Fibroblast of the aortic adventitia (primary cell): ENCODE measurements around the gene HTR3B. TPM values are rescaled to one million over a fixed set of nuclear protein-coding genes. Genes with fewer than 3 reads are reported as not detected.
A peak's percentile ranks its signal among the peaks of the same experiment; 100 is the strongest.

ENCODE experiments used
- DNase-seq: peaks from one replicate; pipeline ENCODE4 v3.0.0-alpha.2; 2010; ENCODE audit warnings: low read depth
- H3K4me3 ChIP-seq: 2 replicates; pipeline ENCODE4 v1.5.1; 2011; ENCODE audit warnings: low read depth, mild to moderate bottlenecking, control low read depth, low read length, moderate library complexity
- CTCF ChIP-seq: IDR thresholded peaks from 2 replicates; pipeline ENCODE4 v1.5.1; 2011; ENCODE audit warnings: mild to moderate bottlenecking, low read length, control low read depth, inconsistent platforms; ENCODE audit not compliant: insufficient read depth
- total RNA-seq: library from RNA; depleted of rRNA; stranded (reverse); fragments of >200 nt; gene quantifications from 2 replicates; pipeline ENCODE4 v1.2.3, GENCODE V29; 2012; ENCODE audit warnings: low replicate concordance

HTR3B gene
- total RNA-seq, 1 donor = not detected

- no peak for TF ChIP-seq CTCF
- DNase-seq = no peak
- no peak overlapping the region for H3K4me3 ChIP-seq
These were observed 38.7 kb upstream of the HTR3B start for GRCh38 chr11:113865873-113866272.

GRCh38 chr11:113867843-113868503, 36.6 kb upstream of the HTR3B start:
- DNase-seq = no peak
- no peak for TF ChIP-seq CTCF
- H3K4me3 ChIP-seq = no peak overlapping the region

- no peak overlapping the region for H3K4me3 ChIP-seq
- DNase-seq = peak; percentile 43
- no peak for TF ChIP-seq CTCF
These were observed 33.3 kb upstream of the HTR3B start for GRCh38 chr11:113871336-113871735.

DNA sequence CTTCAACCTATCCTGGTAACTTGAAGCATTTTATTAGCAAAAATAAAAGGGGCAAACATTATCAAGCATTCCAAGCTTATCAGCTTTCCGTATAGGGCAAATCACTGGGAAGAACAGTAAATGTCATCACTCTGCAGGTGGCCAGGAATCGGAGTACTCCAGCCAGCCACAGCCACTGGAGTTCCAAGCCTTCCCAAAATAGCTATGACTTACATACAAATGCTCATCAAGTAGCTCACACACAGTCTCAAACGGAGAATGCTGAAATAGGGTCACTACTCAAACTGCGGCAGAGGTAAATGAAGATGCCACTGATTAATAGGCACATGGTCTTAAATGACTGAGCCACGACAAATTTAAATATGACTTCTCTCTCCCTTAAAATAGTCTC, 31.4 kb upstream of the HTR3B start:
- H3K4me3 ChIP-seq = no peak overlapping the region
- no peak for TF ChIP-seq CTCF
- peak; percentile 20 for DNase-seq

- TF ChIP-seq CTCF = no peak
- no peak for DNase-seq
- peak overlapping the region; percentile 77 for H3K4me3 ChIP-seq
These were observed 30.5 kb upstream of the HTR3B start for GRCh38 chr11:113874096-113874495.

DNA sequence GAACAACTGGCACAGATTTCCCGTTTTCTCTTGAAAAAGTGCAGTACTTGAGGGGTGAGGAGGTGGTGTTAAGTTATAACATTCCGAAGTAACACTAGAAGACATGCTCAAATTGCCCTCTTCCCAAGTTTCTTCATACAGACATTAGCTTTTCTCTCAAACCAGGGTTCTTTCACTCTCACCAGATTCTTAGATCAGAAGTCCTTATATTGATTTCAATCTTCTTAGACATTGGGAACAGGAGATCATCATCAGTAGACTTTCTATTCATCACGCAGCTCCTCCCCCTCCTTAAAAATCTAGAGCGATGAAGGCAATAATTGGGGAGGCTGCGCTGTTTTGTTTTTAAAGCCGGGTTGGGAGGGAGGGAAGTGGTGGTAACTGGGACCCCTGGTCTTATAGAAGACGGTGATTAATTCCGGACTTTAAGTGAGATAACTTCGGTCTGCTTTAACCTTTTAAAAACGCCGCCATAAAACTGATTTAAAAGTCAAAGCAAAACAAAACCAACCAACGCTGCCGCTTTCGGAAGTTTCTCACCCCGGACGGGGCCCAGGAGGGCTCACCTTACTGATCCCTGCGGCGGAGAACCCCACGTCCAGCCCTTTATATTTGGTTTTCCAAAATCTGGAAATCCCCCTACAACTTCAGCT, 29.9 kb upstream of the HTR3B start:
- DNase-seq = peak; percentile 33

More for the DNA sequence above, 29.9 kb upstream of the HTR3B start:
- TF ChIP-seq CTCF = no peak
- H3K4me3 ChIP-seq = peak overlapping the region; percentile 77
